ENCODE measurements around the gene GOLGA6A. TPM values are rescaled to one million over a fixed set of nuclear protein-coding genes. Genes with fewer than 3 reads are reported as not detected.
"Not testable (repeated sequence)": the region's sequence is repeated elsewhere in the genome, so short reads cannot be mapped to it uniquely, and the experiment has no call there.

The GOLGA6A gene
- polyA plus RNA-seq, 1 experiment: not detected

DNA sequence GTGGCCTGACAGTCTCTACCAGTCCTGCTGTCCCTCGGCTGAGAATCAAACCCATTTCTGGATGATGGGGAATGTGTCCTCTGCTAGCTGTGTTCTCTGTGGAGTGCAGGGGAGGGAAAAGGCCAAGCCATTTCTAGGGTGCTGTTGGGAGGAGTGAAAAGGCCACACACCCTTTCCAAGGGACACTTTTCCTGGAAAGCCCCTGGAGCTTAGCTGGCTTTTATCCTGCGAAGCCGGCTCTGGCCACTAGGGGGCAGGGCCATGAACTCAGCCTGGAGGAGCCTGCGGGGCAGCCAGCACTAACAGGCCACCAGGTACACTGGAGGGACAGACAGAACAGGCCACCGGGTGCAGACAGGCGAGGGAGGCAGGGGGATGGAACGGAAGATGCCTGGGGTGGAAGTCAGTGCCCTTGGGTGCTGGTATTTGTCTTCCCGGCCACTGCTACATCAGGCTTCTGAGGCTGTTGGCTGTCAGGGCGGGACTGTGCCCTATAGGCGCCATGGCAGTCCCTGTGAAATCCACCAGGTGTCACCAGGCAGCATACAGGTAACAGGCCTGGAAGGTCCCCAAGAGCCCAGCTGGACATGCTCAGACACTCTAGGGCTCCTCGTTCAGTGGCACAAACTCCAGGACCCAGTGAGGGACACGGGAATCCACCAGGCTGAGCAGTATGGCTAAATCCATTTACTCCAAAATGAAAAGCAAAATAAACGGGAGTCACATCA is 16.5 kb downstream of the GOLGA6A start:
- POLR2A ChIA-PET: not testable (repeated sequence)
- CTCF ChIA-PET: interaction anchor here (1.7 to 2.1 kb wide), 2 partner anchors 11 to 255 kb away, joined by 4 to 10 read pairs; no protein-coding TSS in a partner anchor

DNA sequence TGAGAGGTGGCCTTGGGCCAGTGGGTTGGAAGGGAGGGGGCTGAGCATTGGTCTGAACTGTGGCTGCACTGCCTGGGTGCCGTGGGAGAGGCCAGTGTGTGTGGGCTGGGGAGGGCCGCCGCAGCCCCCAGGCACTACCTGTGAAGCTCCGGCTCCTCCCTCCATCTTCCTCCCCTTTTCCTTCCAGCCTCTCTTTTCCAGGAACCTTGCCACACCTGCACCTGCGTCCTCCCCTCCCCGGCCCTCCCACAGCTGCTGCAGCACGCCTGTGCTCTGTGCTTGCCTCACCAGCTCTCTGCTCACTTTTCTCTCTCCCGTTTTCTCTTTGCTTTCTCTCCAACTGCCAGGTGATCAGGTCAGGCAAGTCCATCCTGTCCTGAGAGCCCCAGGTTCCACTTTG is 17.5 kb downstream of the GOLGA6A start:
- not testable (repeated sequence) for DNase-seq (ENCODE audit: low read depth)
- CTCF ChIA-PET: interaction anchor here (0.6 to 2.1 kb wide), 5 partner anchors 10 to 256 kb away, joined by 3 to 10 read pairs (median 3); no protein-coding TSS in a partner anchor

More for the DNA sequence above, 16.5 kb downstream of the GOLGA6A start:
- DNase-seq (ENCODE audit: low read depth); H3K4me3 ChIP-seq (ENCODE audit: low read depth, low read length); H3K36me3 ChIP-seq (ENCODE audit: control insufficient read depth, insufficient read depth, low read length); H3K27me3 ChIP-seq (ENCODE audit: control insufficient read depth, insufficient read depth, low read length): not testable (repeated sequence)
- TF ChIP-seq, protein P1, sequence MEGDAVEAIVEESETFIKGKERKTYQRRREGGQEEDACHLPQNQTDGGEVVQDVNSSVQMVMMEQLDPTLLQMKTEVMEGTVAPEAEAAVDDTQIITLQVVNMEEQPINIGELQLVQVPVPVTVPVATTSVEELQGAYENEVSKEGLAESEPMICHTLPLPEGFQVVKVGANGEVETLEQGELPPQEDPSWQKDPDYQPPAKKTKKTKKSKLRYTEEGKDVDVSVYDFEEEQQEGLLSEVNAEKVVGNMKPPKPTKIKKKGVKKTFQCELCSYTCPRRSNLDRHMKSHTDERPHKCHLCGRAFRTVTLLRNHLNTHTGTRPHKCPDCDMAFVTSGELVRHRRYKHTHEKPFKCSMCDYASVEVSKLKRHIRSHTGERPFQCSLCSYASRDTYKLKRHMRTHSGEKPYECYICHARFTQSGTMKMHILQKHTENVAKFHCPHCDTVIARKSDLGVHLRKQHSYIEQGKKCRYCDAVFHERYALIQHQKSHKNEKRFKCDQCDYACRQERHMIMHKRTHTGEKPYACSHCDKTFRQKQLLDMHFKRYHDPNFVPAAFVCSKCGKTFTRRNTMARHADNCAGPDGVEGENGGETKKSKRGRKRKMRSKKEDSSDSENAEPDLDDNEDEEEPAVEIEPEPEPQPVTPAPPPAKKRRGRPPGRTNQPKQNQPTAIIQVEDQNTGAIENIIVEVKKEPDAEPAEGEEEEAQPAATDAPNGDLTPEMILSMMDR (IDR thresholded peaks at IDR 0.05; ENCODE audit: insufficient read depth, low read depth, low read length): peak; percentile 32; the same call in 1 of the 2 replicates

DNA sequence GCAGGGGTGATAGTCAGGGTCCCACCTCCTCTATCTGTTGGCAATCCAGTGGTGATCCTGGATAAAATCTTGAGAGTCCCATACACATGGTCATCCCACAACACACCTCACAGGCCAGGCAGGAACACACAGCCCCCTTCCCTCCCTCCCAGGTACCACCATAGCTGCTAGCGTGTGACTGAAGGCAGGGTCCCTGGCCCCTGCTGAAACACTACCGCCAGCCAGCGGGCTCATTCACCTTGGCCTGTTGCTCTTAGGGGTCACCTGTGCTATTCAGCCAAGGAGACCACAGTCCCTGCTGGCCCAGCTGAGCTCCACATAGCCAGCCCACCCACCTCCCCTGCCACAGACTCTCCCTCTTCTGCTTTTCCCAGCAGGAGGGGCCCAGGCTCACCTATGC is 18.2 kb downstream of the GOLGA6A start:
- H3K4me3 ChIP-seq (ENCODE audit: low read depth, low read length); H3K27me3 ChIP-seq (ENCODE audit: control insufficient read depth, insufficient read depth, low read length); DNase-seq (ENCODE audit: low read depth); POLR2A ChIA-PET; H3K36me3 ChIP-seq (ENCODE audit: control insufficient read depth, insufficient read depth, low read length): not testable (repeated sequence)
- CTCF ChIA-PET: interaction anchor here (2.1 kb wide), 1 partner anchor 10 kb away, joined by 10 read pairs; no protein-coding TSS in a partner anchor

More for the DNA sequence above, 17.5 kb downstream of the GOLGA6A start:
- H3K27me3 ChIP-seq (ENCODE audit: control insufficient read depth, insufficient read depth, low read length); POLR2A ChIA-PET; H3K4me3 ChIP-seq (ENCODE audit: low read depth, low read length); H3K36me3 ChIP-seq (ENCODE audit: control insufficient read depth, insufficient read depth, low read length): not testable (repeated sequence)

DNA sequence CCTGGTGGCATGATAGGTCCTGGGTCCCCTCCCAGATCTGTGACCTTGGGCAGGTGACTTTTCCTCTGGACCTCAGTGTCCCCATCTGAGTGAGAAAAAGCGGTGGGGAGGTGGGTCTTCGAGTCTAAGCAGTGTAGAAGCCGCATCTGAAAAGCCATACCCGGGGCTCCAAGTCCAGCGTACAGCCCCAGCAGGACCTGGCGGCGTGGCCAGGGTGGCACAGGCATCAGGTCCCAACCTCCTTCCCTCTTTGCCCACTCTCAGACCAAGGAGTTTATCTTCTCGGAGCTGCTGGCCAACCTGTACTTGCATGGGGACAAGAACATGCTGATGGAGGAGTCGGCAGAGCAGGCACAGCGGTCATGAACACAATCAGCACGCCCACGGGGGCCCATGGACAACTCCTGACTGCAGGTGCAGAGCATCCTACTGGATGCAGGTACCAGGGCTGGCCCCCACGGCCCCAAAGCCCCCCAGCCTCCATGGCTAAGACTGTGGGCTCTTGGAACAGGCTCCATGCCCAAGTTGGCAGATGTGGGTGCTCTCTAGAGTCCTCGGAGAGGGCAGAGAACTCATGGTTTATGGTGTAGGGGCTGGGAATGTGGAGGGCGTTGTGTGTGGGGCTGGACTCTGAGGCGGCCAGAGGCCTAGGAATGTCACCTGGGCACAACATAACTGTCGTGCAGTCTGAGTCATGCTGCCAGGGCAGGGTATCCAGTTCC is 18.8 kb downstream of the GOLGA6A start:
- POLR2A ChIA-PET; H3K27me3 ChIP-seq (ENCODE audit: control insufficient read depth, insufficient read depth, low read length); H3K4me3 ChIP-seq (ENCODE audit: low read depth, low read length); H3K36me3 ChIP-seq (ENCODE audit: control insufficient read depth, insufficient read depth, low read length); DNase-seq (ENCODE audit: low read depth): not testable (repeated sequence)
- CTCF ChIA-PET: interaction anchor here (1.3 to 1.8 kb wide), 2 partner anchors 9 to 259 kb away, joined by 4 to 7 read pairs; no protein-coding TSS in a partner anchor

DNA sequence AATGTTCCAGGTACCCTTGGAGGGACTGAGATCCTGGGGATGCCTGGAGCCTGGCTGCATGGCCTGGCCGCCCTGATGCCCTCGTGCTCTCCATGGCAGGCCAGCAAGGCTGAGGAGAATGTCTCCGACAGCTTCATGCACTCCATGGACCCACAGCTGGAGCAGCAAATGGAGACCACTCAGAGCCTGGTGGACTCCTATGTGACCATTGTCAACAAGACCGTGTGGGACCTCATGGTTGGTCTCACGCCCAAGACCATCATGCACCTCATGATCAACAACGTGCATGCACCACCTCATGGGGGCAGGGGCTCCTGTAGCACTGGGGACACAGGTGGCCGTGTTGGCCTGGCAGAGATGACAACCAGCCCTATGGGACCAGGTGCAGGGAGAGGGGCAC is 19.7 kb downstream of the GOLGA6A start:
- no peaks in the 10 kb centered on the region for H3K36me3 ChIP-seq (ENCODE audit: control insufficient read depth, insufficient read depth, low read length)
- no peak overlapping the region for H3K4me3 ChIP-seq (ENCODE audit: low read depth, low read length)
- DNase-seq (ENCODE audit: low read depth): no peak
- 0 out of 2 replicates have a peak, but pooled peaks cover 2% of the 10 kb centered on the region for H3K27me3 ChIP-seq (ENCODE audit: control insufficient read depth, insufficient read depth, low read length)
- POLR2A ChIA-PET: no interaction called here
- TF ChIP-seq, protein P1 (IDR thresholded peaks at IDR 0.05; ENCODE audit: insufficient read depth, low read depth, low read length): no peak
- CTCF ChIA-PET: interaction anchor here (0.7 to 1.8 kb wide), 3 partner anchors 9 to 260 kb away, joined by 3 to 7 read pairs (median 4); no protein-coding TSS in a partner anchor

DNA sequence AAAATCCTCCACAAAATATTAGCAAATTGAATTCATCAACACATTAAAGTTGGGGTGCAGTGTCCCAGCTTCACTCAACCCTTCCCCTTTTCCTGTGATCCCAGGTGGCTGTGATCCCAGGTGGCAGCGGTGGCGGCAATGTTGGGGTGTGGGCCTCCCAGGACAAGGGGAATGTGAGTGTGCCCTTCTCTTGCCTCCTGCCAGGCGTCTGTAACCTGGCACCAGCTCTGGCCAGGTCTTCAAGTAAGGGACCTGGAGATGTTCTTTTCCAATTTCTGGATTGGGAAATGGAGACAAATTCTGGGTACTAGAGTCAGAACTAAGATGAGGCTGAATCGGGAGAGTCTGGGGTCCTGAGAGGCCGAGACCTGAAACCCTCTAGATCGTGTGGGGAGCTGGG is 20.1 kb downstream of the GOLGA6A start:
- TF ChIP-seq, protein P1 (IDR thresholded peaks at IDR 0.05; ENCODE audit: insufficient read depth, low read depth, low read length): no peak
- ChIA-PET CTCF (interaction anchor here (0.7 to 1.8 kb wide), 3 partner anchors 8 to 260 kb away, joined by 3 to 7 read pairs (median 4); no protein-coding TSS in a partner anchor), POLR2A (no interaction called here)
- no peak for DNase-seq (ENCODE audit: low read depth)
- 0 out of 2 replicates have a peak, but pooled peaks cover 2% of the 10 kb centered on the region for H3K27me3 ChIP-seq (ENCODE audit: control insufficient read depth, insufficient read depth, low read length)
- H3K36me3 ChIP-seq (ENCODE audit: control insufficient read depth, insufficient read depth, low read length): no peaks in the 10 kb centered on the region
- H3K4me3 ChIP-seq (ENCODE audit: low read depth, low read length): no peak overlapping the region

Measured in BJ (cell line).